T-helper 22 cell (primary cell): ENCODE measurements around the gene RPS29.

Source experiments
- DNase-seq: peaks from one replicate; pipeline ENCODE4 v3.0.0-alpha.2; 2020; ENCODE audit warnings: low read depth

Gene RPS29

GRCh38 chr14:49549881-49550280 lies 36.3 kb downstream of the RPS29 start:
- DNase-seq, result no peak

- DNase-seq, result no peak
Measured at GRCh38 chr14:49549446-49549845, 36.7 kb downstream of the RPS29 start.

- DNase-seq, result no peak
Measured at GRCh38 chr14:49546766-49547165, 39.4 kb downstream of the RPS29 start.

- no peak for DNase-seq
Measured at GRCh38 chr14:49545716-49546115, 40.5 kb downstream of the RPS29 start.

- no peak for DNase-seq
Measured at GRCh38 chr14:49545071-49545470, 41.1 kb downstream of the RPS29 start.

- no peak for DNase-seq
Measured at GRCh38 chr14:49541049-49541448, 45.1 kb downstream of the RPS29 start.

DNA sequence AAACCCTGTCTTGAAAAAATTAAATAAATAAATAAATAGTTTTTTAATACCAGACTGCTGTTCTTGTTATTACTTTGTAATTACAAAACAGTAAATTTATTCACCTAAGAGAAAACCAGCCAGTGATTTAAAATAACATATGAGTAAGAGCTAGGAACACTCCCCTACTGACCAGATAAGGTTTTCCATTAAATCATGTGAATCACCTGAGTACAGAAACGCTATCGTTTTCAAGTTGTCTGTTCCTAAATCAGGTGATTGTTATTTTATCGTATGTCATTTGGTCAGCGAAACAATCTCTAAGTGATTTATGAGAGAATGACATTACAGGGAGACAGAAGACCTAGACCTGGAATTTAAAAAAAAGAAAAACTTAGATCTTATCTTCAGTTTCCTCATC lies 47.3 kb downstream of the RPS29 start:
- no peak for DNase-seq
